ENCODE measurements around the gene NAV2. TPM values are rescaled to one million over a fixed set of nuclear protein-coding genes. Genes with fewer than 3 reads are reported as not detected.

The NAV2 gene
- total and polyA plus RNA-seq, 7 donors = 1.2 to 62.6 (median 22.1) TPM

DNA sequence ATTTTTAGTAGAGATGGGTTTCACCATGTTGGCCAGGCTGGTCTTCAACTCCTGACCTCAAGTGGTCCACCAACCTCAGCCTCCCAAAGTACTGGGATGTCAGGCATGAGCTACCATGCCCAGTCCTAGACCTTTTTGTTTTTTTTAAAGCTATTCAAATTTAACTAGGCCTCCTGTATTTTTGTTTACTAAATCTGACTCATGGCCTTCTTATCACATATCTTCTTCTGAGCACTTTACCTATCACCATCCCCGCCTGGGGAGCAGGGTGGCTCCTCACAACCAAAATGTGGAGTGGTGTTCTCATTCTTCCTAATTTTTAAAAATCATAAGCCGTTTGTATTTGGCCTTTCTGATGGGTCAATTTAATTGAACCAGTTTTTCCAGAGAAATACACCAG is 355.0 kb downstream of the NAV2 start:
- Histone ChIP-seq H3K4me1 (peaks cover 0 to 8% (median 2%) of the 10 kb centered on the region in 4 donors), H3K4me3 (no peak overlapping the region), H3K9me3 (no peaks in the 10 kb centered on the region), H3K36me3 (peaks cover 5 to 56% (median 12%) of the 10 kb centered on the region in 4 donors), H3K27ac (no peak overlapping the region), H3K27me3 (no peaks in the 10 kb centered on the region)
- DNase-seq = no peak
- WGBS, 2 donors = 84 to 87% methylated on average over 2 of the region's 2 CpGs
- intact Hi-C loops (cut with DNase I) = no loop called here
- TF ChIP-seq, protein P1, sequence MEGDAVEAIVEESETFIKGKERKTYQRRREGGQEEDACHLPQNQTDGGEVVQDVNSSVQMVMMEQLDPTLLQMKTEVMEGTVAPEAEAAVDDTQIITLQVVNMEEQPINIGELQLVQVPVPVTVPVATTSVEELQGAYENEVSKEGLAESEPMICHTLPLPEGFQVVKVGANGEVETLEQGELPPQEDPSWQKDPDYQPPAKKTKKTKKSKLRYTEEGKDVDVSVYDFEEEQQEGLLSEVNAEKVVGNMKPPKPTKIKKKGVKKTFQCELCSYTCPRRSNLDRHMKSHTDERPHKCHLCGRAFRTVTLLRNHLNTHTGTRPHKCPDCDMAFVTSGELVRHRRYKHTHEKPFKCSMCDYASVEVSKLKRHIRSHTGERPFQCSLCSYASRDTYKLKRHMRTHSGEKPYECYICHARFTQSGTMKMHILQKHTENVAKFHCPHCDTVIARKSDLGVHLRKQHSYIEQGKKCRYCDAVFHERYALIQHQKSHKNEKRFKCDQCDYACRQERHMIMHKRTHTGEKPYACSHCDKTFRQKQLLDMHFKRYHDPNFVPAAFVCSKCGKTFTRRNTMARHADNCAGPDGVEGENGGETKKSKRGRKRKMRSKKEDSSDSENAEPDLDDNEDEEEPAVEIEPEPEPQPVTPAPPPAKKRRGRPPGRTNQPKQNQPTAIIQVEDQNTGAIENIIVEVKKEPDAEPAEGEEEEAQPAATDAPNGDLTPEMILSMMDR (IDR thresholded peaks at IDR 0.05) = no peak
- TF ChIP-seq POLR2AphosphoS5 (IDR thresholded peaks at IDR 0.05) (no peak), POLR2A (IDR thresholded peaks at IDR 0.05) (no peak), EP300 (IDR thresholded peaks at IDR 0.05) (no peak)

DNA sequence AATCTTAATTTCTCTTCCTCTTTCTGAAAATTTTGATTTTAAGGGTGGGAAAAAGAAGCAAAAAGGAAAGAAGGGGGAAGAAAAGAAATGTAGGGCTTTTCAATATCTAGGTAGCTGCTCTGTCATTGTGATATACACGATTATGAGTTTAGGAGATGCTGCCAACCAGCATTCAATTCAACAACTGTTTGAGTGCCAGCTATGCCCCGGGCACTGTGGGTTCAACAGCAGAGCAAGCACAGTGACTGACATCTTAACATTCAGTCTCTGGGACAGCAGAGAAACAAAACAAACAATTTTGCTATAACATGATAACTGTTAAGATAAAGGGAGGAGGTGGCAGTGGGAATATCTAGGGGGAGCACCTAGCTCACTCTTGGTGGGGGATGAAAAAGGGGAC is 356.1 kb downstream of the NAV2 start:
- intact Hi-C loops (cut with DNase I) = no loop called here
- Histone ChIP-seq H3K27ac (no peak overlapping the region), H3K9me3 (no peaks in the 10 kb centered on the region)

DNA sequence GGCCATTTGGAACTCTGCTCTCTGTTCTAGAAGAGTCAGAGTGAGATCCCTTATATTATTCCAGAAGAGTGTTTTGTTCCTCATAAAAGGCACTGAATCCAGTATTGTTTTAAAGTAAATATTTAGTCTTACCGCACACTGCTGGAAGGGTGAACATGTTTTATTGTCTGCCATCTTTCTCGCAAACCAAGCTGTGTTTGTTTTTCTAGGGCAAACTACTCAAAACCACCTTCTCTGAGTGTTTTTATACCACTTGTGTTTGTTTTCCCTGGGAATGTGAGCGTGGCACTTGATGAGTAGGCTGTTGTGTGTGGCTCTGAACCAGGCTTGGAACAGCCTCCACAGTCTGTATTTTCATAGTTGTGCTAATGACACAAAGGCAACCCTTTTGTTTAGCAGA is 357.8 kb downstream of the NAV2 start:
- no peaks in the 10 kb centered on the region for H3K9me3 ChIP-seq
- peaks cover 0 to 28% (median 12%) of the 10 kb centered on the region in 4 donors for H3K36me3 ChIP-seq
- H3K4me1 ChIP-seq = peaks cover 0 to 8% (median 2%) of the 10 kb centered on the region in 4 donors
- WGBS, 2 donors = 14 to 58% methylated on average over 3 of the region's 3 CpGs
- H3K27ac ChIP-seq = peak overlapping the region in 1 of 4 donors; percentile 48
- H3K27me3 ChIP-seq = no peaks in the 10 kb centered on the region
- DNase-seq = no peak
- no peak for TF ChIP-seq POLR2A (IDR thresholded peaks at IDR 0.05)
- TF ChIP-seq, protein P1 (IDR thresholded peaks at IDR 0.05) = no peak
- TF ChIP-seq EP300 (IDR thresholded peaks at IDR 0.05) = no peak
- TF ChIP-seq POLR2AphosphoS5 (IDR thresholded peaks at IDR 0.05) = no peak
- no peak overlapping the region for H3K4me3 ChIP-seq
- intact Hi-C loops (cut with DNase I) = no loop called here

More for the DNA sequence above, 356.1 kb downstream of the NAV2 start:
- DNase-seq = no peak
- no peak overlapping the region for H3K4me3 ChIP-seq
- 57 to 85% methylated on average over 2 of the region's 2 CpGs for WGBS, 2 donors
- H3K4me1 ChIP-seq = peaks cover 0 to 8% (median 2%) of the 10 kb centered on the region in 4 donors
- peaks cover 0 to 46% (median 12%) of the 10 kb centered on the region in 4 donors for H3K36me3 ChIP-seq
- H3K27me3 ChIP-seq = no peaks in the 10 kb centered on the region
- TF ChIP-seq EP300 (IDR thresholded peaks at IDR 0.05) (no peak), POLR2A (IDR thresholded peaks at IDR 0.05) (no peak), POLR2AphosphoS5 (IDR thresholded peaks at IDR 0.05) (no peak)
- TF ChIP-seq, protein P1 (IDR thresholded peaks at IDR 0.05) = no peak

DNA sequence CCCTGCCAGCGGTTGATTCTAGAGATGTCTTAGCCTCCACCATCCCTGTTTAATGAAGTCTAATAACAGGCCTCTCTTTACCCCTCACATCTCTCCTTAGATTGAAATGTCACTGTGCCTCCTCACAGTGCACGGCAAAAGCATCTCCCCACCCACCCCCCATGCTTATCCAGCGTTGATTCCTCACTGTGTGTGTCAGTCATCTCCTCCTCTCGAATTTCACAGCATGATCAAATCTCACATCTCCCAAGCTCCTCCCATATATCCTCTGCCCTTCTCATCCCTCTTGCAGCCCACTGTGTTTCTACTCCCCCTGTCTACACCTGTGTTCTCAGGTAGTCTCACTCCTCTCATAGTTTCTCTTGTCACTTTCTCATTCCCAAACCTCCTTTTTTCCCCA is 363.0 kb downstream of the NAV2 start:
- no peak for DNase-seq
- H3K4me3 ChIP-seq = no peak overlapping the region
- H3K4me1 ChIP-seq = no peaks in the 10 kb centered on the region
- intact Hi-C loops (cut with DNase I) = no loop called here
- no peak overlapping the region for H3K27ac ChIP-seq
- peaks cover 8 to 50% (median 27%) of the 10 kb centered on the region in 4 donors for H3K36me3 ChIP-seq
- H3K9me3 ChIP-seq = no peaks in the 10 kb centered on the region
- H3K27me3 ChIP-seq = no peaks in the 10 kb centered on the region
- WGBS, 2 donors = 90 to 91% methylated on average over 4 of the region's 4 CpGs
- TF ChIP-seq POLR2AphosphoS5 (IDR thresholded peaks at IDR 0.05) (no peak), POLR2A (IDR thresholded peaks at IDR 0.05) (no peak), EP300 (IDR thresholded peaks at IDR 0.05) (no peak)
- TF ChIP-seq, protein P1 (IDR thresholded peaks at IDR 0.05) = no peak

DNA sequence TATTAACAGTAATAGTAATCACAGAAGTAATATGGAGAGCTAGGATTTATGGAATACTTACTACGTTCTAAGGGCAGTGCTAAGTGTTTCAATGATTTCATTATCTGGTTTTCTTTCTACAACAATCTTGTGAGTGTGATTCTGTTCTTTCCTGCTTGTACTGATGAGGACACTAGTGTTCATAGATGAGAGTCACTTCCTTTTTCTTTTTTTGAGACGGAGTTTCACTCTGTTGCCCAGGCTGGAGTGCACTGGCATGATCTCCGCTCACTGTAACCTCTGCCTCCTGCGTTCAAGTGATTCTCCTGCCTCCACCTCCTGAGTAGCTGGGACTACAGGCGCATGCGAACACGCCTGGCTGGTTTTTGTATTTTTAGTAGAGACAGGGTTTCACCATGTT is 366.2 kb downstream of the NAV2 start:
- H3K4me1 ChIP-seq = no peaks in the 10 kb centered on the region
- no peaks in the 10 kb centered on the region for H3K9me3 ChIP-seq
- 95 to 96% methylated on average over 7 of the region's 7 CpGs for WGBS, 2 donors
- H3K27me3 ChIP-seq = no peaks in the 10 kb centered on the region
- intact Hi-C loops (cut with DNase I) = no loop called here
- no peak for DNase-seq
- no peak overlapping the region for H3K27ac ChIP-seq
- H3K36me3 ChIP-seq = peaks cover 24 to 82% (median 47%) of the 10 kb centered on the region in 4 donors
- H3K4me3 ChIP-seq = no peak overlapping the region
- TF ChIP-seq EP300 (IDR thresholded peaks at IDR 0.05) = no peak
- TF ChIP-seq, protein P1 (IDR thresholded peaks at IDR 0.05) = no peak
- TF ChIP-seq POLR2A (IDR thresholded peaks at IDR 0.05) = no peak
- TF ChIP-seq POLR2AphosphoS5 (IDR thresholded peaks at IDR 0.05) = no peak
